Muscle layer of colon (tissue), 2 donors: ENCODE results near the gene CDK10.
A peak's percentile ranks its signal among the peaks of the same experiment; 100 is the strongest.

Experiments used
- H3K27ac ChIP-seq: one replicate; pipeline ENCODE4 v1.7.0; 2013; ENCODE audit warnings: low read depth, mild to moderate bottlenecking, low read length, moderate library complexity
- H3K27me3 ChIP-seq, 2 donors: one replicate each; pipeline ENCODE4 v1.7.0; 2013; ENCODE audit warnings: low read length in 2 of 2, mild to moderate bottlenecking in 2 of 2; ENCODE audit not compliant: insufficient read depth in 2 of 2, control insufficient read depth in 1 of 2
- H3K36me3 ChIP-seq: one replicate; pipeline ENCODE4 v1.7.0; 2013; ENCODE audit warnings: mild to moderate bottlenecking, low read length; ENCODE audit not compliant: insufficient read depth
- H3K4me1 ChIP-seq: one replicate; pipeline ENCODE4 v1.7.0; 2013; ENCODE audit warnings: mild to moderate bottlenecking, low read length; ENCODE audit not compliant: insufficient read depth
- H3K4me3 ChIP-seq, 2 donors: one replicate each; pipeline ENCODE4 v1.7.0; 2013; ENCODE audit warnings: low read length in 2 of 2, low read depth in 1 of 2, mild to moderate bottlenecking in 1 of 2, moderate library complexity in 1 of 2
- H3K9ac ChIP-seq: one replicate; pipeline ENCODE4 v1.7.0; 2013; ENCODE audit warnings: low read length
- H3K9me3 ChIP-seq: one replicate; pipeline ENCODE4 v1.7.0; 2013; ENCODE audit warnings: mild to moderate bottlenecking, low read length
- donor health status: abdominal sarcoma.
- donor health status: Adenocarcinoma of cecum.

The CDK10 gene

GRCh38 chr16:89686520-89687091 is at the start of gene CDK10:
CDK10 (plus strand) TSS chr16:89686689; CDS start chr16:89686711, 22 bp downstream.
- Histone ChIP-seq H3K9me3 (no peaks in the 10 kb centered on the region), H3K27ac (peak within 1 kb of the TSS; percentile 87), H3K27me3 (no peaks in the 10 kb centered on the region), H3K36me3 (peaks cover 17% of the 10 kb centered on the region), H3K4me1 (peaks cover 7% of the 10 kb centered on the region), H3K4me3 (peak within 1 kb of the TSS; percentile 76 to 78), H3K9ac (peak within 1 kb of the TSS; percentile 19)

DNA sequence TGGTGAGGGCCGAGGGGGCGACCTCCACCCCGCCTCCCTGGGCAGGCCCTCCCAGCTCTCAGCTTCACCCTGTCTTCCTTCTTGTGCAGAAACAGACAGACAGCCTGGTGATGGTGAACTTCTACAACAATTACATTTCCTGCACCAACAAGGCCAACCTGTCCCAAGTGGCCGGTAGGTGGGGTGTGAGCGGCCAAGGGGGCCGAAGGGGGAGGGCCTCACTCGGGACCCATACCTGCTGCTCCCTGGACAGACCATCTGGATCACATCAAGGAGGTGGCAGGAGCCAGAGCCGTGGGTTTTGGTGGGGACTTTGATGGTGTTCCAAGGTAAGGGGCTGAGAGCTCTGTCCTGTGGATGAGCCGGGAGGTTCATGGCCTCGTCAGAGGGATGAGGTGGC is 49.1 kb upstream of the CDK10 start:
- H3K4me3 ChIP-seq: no peak overlapping the region
- peaks cover 0 to 7% of the 10 kb centered on the region in 2 donors for H3K27me3 ChIP-seq
- no peak overlapping the region for H3K9ac ChIP-seq
- H3K4me1 ChIP-seq: peaks cover 5% of the 10 kb centered on the region
- no peaks in the 10 kb centered on the region for H3K36me3 ChIP-seq
- H3K9me3 ChIP-seq: no peaks in the 10 kb centered on the region
- H3K27ac ChIP-seq: no peak overlapping the region

- peaks cover 0 to 2% of the 10 kb centered on the region in 2 donors for H3K27me3 ChIP-seq
- H3K4me3 ChIP-seq: no peak overlapping the region
- H3K27ac ChIP-seq: no peak overlapping the region
- H3K9me3 ChIP-seq: no peaks in the 10 kb centered on the region
- H3K4me1 ChIP-seq: peaks cover 5% of the 10 kb centered on the region
- H3K9ac ChIP-seq: no peak overlapping the region
- H3K36me3 ChIP-seq: no peaks in the 10 kb centered on the region
Observed at GRCh38 chr16:89638455-89638854, 48.0 kb upstream of the CDK10 start.

DNA sequence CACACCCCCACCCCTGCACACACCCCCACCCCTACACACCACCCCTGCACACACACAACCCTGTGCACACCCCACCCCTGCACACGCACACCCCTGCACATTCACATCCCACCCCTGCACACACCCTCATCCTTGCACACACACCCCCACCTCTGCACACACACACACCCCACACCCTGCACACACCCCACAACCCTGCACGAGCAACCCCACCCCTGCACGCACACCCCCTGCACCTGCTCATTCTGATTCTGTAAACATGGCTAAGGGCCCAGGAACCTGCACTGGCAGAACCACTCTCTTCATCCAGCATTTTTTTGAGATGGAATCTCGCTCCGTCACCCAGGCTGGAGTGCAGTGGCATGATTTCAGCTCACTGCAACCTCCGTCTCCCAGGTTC is 47.1 kb upstream of the CDK10 start:
- no peak overlapping the region for H3K9ac ChIP-seq
- peaks cover 5% of the 10 kb centered on the region for H3K4me1 ChIP-seq
- no peaks in the 10 kb centered on the region for H3K36me3 ChIP-seq
- no peak overlapping the region for H3K27ac ChIP-seq
- no peak overlapping the region for H3K4me3 ChIP-seq
- no peaks in the 10 kb centered on the region for H3K9me3 ChIP-seq
- H3K27me3 ChIP-seq: no peaks in the 10 kb centered on the region

DNA sequence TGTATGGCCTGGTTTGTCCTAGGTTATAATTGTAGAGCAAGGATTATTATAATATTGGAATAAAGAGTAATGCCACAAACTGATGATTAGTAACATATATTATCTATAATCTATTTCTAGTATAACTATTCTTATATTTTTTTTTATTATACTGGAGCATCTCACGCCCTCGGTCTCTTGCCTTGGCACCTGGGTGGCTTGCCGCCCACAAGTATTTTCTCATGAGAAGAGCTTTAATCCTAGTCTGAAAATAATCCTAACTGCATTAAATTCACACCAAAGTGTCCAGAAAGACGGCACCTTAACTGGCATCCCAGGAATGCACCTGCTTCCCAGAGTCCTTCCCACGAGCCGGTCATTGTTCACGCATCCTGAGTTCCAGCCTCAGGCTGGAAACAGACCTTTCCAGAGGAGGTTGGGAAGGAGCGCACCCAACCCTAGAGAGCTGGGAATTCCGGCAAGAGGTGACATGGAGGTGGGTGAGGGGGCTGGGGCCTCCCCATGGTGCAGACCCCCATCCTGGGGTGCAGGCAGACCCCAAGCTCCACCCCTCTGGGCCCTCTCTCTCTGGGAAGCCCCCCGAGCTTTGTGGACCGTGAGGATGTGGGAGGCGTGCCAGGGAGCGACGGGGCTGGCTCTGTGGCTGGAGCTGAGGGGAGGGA is 44.9 kb upstream of the CDK10 start:
- H3K27ac ChIP-seq: no peak overlapping the region
- H3K9ac ChIP-seq: no peak overlapping the region
- H3K4me1 ChIP-seq: peaks cover 5% of the 10 kb centered on the region
- peaks cover 18% of the 10 kb centered on the region for H3K36me3 ChIP-seq
- H3K9me3 ChIP-seq: no peaks in the 10 kb centered on the region
- no peak overlapping the region for H3K4me3 ChIP-seq
- no peaks in the 10 kb centered on the region for H3K27me3 ChIP-seq

DNA sequence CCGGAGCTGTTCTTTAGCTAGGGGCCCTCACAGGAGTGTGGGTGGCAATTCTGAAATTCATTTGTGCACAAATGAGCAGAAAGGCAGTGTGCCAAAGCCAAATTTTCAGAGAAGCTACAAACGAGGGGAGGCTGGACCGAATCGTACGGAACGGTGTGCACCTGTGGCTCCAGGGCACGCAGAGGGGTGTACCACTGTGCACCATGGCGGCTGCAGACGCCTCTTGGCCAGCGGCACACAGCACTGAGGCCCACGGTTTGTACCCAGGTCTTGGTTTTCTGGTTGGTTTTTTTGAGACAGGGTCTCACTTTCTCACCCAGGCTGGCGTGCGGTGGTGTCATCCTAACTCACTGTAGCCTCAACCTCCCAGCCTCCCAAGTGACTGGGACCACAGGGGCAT is 43.9 kb upstream of the CDK10 start:
- H3K9me3 ChIP-seq: no peaks in the 10 kb centered on the region
- H3K9ac ChIP-seq: no peak overlapping the region
- no peak overlapping the region for H3K4me3 ChIP-seq
- H3K36me3 ChIP-seq: peaks cover 25% of the 10 kb centered on the region
- H3K4me1 ChIP-seq: peaks cover 5% of the 10 kb centered on the region
- H3K27me3 ChIP-seq: no peaks in the 10 kb centered on the region
- no peak overlapping the region for H3K27ac ChIP-seq

- Histone ChIP-seq H3K4me3 (no peak overlapping the region), H3K36me3 (peaks cover 25% of the 10 kb centered on the region), H3K4me1 (peaks cover 5% of the 10 kb centered on the region), H3K9ac (no peak overlapping the region), H3K9me3 (no peaks in the 10 kb centered on the region), H3K27me3 (no peaks in the 10 kb centered on the region), H3K27ac (no peak overlapping the region)
Observed at GRCh38 chr16:89643769-89644300, 42.7 kb upstream of the CDK10 start.

DNA sequence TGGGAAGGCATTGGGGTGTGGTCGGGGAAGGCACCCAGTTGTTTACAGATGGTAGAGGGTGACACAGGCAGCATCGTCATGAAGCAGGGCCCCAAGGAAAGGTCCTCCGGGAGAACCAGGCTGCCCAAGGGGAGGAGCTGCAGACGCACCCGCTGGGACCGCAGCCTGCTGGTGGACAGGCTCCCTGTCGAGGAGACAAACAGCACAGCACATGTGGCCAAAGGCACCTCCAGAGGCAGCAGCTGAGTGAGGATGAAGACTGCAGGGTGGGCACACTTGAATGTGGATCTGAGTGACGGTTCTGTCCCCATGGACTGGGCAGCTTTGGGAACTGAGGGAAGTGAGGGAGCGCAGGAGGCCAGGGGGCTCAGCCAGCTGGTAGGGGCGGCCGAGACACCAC is 41.4 kb upstream of the CDK10 start:
- no peak overlapping the region for H3K9ac ChIP-seq
- H3K36me3 ChIP-seq: peaks cover 25% of the 10 kb centered on the region

DNA sequence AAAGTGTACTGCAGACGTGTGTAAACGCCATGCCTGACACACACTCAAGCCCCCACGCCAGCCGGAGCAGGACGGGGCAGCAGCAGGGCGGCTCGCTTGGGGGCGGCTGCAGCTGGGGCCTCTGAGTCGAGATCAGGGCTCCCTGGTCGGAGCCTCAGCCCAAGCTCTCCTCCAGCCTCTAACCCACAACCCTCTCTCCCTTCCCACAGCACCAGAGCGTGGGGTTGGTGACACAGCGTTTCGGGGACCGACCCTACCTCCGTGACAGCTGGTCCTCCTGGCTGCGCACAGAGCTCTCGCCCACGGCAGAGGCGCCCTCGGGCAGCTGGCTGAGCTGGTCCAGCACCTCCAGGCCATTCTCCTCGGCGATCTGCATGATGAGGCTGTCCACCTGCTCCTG is 40.2 kb upstream of the CDK10 start:
- Histone ChIP-seq H3K9me3 (no peaks in the 10 kb centered on the region), H3K27ac (no peak overlapping the region), H3K36me3 (peaks cover 25% of the 10 kb centered on the region), H3K4me1 (no peaks in the 10 kb centered on the region), H3K4me3 (no peak overlapping the region), H3K27me3 (no peaks in the 10 kb centered on the region), H3K9ac (no peak overlapping the region)

More for the DNA sequence above, 41.4 kb upstream of the CDK10 start:
- H3K4me1 ChIP-seq: peaks cover 5% of the 10 kb centered on the region
- no peak overlapping the region for H3K4me3 ChIP-seq
- no peak overlapping the region for H3K27ac ChIP-seq
- H3K27me3 ChIP-seq: no peaks in the 10 kb centered on the region
- H3K9me3 ChIP-seq: no peaks in the 10 kb centered on the region

GRCh38 chr16:89646906-89647305 is 39.6 kb upstream of the CDK10 start:
- H3K27me3 ChIP-seq: no peaks in the 10 kb centered on the region
- no peak overlapping the region for H3K9ac ChIP-seq
- no peaks in the 10 kb centered on the region for H3K4me1 ChIP-seq
- H3K36me3 ChIP-seq: peaks cover 32% of the 10 kb centered on the region
- H3K9me3 ChIP-seq: no peaks in the 10 kb centered on the region
- no peak overlapping the region for H3K27ac ChIP-seq
- no peak overlapping the region for H3K4me3 ChIP-seq

DNA sequence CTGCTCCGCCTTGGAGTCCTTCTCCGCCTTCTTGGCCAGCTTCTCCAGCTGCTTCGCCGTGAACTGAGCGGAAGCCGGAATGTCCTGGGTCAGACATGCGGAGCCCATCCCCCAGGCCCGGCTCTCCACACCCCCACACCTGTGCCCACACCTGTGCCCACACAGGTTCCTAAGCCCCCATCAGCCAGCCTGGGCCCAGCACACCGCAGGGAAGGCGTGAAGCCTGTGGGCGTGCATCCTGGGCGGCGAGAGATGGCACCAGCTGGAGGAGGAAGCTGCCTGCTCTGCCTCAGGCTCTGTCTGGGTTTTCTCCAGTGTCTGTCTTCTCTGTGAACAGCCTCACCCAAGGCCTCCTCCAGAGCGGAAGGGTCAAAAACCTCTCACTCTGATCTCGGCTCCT is 34.9 kb upstream of the CDK10 start:
- H3K27me3 ChIP-seq: no peaks in the 10 kb centered on the region
- H3K4me1 ChIP-seq: peaks cover 3% of the 10 kb centered on the region
- H3K9ac ChIP-seq: no peak overlapping the region
- H3K9me3 ChIP-seq: no peaks in the 10 kb centered on the region
- no peak overlapping the region for H3K27ac ChIP-seq
- H3K4me3 ChIP-seq: no peak overlapping the region
- H3K36me3 ChIP-seq: peaks cover 17% of the 10 kb centered on the region
